SU-DHL-6 (cell line): Measurements from ENCODE around the gene CFAP69.

Experiments
- EZH2phosphoT487 ChIP-seq: fragments of 200-600 bp; sonication (generic), shearing (Covaris generic); conservative IDR thresholded peaks from 2 replicates; pipeline ENCODE4 v1.6.1; 2018; ENCODE audit warnings: mild to moderate bottlenecking, antibody characterized with exemption, low read length, moderate library complexity, mixed read lengths
- TF ChIP-seq, protein P1 (sequence below): fragments of 200-600 bp; sonication (generic); IDR thresholded peaks from one replicate; pipeline ENCODE4 v1.5.1; 2017; ENCODE audit warnings: antibody characterized with exemption, mild to moderate bottlenecking, low read length, moderate library complexity; ENCODE audit not compliant: insufficient read depth, poor library complexity, severe bottlenecking

DNA sequence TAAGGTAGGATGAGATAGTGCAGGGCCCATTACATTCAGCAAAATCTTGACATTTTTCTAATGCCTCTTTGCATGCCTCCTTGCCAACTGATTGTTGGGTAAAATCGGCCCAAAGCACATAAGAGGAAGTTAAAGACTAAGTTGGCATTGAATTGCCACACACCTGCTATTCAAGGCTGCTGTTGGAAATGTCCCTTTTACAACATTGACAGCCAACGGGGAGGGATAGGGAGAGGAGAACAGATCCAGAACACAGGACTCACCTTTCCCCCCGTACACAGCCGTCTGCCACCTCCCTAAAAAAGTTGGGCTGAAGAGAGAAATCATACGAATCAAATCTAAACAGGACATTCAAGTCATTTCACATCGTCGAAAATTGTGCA, 75.4 kb downstream of the CFAP69 start:
- TF ChIP-seq, protein P1, sequence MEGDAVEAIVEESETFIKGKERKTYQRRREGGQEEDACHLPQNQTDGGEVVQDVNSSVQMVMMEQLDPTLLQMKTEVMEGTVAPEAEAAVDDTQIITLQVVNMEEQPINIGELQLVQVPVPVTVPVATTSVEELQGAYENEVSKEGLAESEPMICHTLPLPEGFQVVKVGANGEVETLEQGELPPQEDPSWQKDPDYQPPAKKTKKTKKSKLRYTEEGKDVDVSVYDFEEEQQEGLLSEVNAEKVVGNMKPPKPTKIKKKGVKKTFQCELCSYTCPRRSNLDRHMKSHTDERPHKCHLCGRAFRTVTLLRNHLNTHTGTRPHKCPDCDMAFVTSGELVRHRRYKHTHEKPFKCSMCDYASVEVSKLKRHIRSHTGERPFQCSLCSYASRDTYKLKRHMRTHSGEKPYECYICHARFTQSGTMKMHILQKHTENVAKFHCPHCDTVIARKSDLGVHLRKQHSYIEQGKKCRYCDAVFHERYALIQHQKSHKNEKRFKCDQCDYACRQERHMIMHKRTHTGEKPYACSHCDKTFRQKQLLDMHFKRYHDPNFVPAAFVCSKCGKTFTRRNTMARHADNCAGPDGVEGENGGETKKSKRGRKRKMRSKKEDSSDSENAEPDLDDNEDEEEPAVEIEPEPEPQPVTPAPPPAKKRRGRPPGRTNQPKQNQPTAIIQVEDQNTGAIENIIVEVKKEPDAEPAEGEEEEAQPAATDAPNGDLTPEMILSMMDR, result no peak
- no peak for TF ChIP-seq EZH2phosphoT487
